HG02610 (cell line): Measurements from ENCODE around the gene PSMD6.

Experiments
- ATAC-seq: cut with Tn5 transposase; IDR thresholded peaks from one replicate; pipeline ENCODE4 v1.9.1; 2021; ENCODE audit warnings: mild to moderate bottlenecking, moderate library complexity; ENCODE audit not compliant: unreplicated experiment

Gene PSMD6

DNA sequence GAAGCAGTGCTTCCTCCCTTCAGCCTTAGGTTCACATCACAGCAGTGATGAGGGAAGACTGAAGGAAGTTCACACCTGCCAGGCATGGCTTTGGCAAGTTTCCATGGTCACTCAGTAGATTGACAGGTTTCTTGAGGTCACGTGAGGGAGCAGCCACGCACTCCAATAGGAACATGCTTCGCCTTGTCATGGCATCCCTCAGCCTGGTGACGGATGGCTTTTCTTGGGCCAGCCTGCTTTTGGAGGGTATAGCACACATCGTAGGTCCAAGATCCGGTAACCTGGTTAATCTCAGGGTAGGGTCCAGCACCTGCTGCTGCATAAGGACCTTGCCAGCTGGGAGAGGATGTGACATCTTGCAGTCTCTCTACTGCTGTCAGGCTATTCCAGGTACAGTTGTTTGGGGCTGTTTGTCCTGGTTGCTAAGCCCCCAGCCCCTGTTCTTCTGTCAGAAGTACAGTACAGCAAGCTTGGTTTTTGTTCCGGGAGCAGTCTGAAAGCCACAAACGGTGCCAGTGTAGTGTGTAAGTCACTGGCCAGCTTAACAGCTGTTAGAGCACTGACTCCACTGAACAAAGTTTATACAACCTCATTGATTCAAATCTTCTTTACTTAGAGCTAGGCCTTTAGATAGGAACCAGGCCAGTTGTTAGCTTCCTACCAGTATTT lies 42.3 kb downstream of the PSMD6 start:
- ATAC-seq, result no peak

DNA sequence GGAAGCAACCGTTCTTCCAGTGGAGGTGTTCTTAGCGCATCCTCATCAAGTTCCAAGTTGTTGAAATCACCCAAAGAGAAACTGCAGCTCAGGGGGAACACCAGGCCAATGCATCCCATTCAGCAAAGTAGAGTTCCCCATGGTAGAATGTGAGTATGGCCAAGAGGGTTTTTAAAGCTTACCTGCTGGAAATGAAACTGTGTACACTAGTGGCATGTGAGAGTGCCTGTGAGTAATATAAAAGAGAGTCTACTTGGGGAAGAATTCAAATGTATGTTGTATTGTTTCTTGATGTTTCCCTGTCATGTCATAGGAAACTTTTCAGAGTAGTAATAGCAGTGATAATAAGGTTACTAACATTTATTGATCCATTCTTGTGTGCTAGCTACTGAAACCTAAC lies 43.3 kb downstream of the PSMD6 start:
- no peak for ATAC-seq

DNA sequence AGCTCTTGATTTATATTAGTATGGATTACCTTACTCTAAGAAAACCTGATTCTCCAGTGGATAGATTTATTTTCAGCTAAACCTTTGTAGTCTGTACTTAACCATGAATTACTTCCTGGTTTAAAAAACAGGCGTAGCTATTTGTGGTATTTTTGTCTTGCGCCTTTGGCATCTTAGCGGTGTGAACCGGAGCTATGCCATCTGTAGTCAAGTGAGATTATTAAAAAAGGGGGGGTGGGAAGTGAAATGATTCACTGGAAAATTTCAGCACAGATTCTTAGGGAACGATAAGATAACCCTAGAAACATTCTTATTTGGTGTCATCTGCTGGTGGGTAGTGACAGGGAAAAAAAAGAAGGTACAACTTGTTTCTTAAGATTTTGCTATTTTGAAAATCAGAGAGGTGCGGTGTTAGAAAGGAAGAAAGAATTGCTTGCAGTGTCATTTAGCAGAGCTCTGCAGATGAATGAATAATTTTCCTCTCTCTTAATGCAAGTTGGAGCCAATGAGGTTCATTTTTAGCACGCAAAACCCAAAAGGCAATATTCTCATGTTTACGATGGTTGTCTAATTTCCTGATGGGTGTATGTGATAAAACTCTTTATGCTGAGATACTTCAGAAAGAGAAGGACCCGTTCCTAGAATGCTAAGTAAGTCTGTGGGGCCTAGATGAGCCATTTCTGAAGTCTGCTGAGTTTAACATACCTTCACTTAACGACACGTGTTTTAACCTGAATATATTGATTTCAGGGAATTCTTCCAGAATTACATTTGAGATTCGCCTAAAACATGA lies 44.0 kb downstream of the PSMD6 start:
- ATAC-seq, result no peak

DNA sequence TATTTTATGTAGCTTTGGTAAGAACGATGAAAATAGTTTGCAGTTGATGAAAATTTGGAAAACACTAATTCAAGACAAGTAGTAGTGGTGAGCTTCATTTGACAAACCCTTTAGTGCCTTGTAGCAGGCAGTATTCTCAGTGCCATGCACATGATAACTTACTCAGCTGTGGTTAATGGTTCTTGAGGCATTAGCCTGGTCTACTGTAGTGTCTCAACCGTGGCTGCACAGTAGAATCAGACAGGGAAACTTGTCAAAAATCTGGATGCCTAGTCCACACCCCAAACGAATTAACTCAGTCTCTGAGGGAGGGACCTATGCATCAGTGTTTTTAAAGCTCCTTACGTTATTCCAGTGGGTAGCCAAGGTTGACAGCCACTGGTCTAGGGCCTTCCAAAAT lies 45.4 kb downstream of the PSMD6 start:
- no peak for ATAC-seq

DNA sequence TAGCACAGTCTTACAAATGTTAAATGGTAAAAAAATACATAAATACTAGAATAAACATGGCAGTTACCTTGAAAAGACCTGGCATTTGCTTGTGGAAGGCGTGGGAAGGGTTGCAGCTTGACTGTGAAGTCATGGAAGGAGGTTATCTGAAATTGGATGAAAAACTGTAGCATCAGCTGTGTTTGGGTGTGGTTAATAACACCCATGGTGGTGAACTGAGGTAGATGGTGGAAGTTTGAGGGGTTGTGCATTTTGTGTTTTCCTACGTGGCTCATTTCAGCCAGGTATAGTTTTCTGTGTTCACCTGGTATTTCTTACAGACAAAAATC lies 46.5 kb downstream of the PSMD6 start:
- no peak for ATAC-seq

DNA sequence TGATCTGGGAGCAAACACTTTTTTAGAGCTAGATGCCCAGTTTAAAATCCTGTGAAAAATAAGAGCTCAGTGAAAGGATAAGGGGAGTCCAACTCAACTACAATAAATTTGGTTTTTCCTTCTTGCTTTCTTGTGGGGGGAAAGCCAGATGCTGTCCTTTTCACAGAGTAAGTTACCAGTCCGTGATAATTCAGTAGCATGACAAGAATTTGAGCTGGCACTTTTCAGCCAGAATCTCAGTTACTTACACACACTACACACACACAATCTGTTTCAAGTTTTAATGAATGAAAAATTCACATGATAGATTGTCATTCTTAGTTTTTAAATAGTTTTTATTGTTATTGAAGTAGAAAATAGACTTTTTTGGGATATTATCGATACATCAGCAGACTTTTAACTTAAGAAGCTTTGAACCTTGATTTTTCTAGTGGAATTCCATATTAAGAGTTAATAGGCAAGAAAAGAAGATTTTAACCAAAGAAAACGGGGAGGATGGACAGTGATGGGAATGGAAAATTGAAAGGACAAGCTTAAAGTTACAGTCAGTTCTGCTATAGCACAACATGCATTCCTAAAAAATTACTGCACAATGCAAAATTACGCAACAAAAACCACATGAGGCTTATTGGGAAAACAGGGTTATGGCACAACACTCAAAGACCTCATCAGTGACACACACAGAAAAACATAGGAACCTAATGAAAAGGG lies 47.0 kb downstream of the PSMD6 start:
- no peak for ATAC-seq

DNA sequence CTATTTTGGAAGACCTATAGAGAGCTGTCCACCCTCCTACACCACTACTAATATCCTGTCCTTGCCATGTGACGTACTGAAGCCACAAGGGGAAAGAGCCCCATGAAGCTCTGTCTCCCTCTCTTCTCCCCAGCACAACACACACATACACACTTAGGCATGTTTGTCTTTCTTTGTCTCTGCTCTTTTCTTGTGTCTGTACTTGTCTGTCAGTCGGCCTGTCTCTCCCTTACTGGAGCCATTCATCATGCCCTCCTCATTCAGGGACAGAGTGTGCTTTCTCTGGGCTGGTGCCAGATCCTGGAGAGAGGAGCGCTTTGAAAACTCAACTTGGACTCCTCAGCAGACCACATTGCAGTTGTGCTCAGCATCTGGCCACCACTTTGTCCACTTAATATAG lies 47.6 kb downstream of the PSMD6 start:
- no peak for ATAC-seq

DNA sequence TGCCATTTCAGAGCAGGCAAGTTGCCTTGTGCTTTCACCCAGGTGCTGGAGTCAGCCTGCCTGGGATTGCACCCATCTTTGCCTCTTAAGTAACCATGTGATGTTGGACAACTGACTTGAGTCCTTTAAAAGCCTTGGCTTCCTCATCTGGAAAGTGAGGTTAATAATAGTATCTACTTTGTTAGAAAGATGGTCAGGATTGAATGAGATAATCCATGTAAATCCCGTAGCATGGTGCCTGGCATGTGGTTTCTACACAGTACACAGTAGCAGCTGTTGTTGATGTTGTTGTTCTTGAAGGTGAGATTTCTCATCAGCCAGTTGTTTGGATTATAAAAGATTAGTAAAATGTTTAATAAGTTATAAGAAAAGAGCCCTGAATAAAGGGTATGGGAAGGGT lies 48.8 kb downstream of the PSMD6 start:
- ATAC-seq, result no peak

DNA sequence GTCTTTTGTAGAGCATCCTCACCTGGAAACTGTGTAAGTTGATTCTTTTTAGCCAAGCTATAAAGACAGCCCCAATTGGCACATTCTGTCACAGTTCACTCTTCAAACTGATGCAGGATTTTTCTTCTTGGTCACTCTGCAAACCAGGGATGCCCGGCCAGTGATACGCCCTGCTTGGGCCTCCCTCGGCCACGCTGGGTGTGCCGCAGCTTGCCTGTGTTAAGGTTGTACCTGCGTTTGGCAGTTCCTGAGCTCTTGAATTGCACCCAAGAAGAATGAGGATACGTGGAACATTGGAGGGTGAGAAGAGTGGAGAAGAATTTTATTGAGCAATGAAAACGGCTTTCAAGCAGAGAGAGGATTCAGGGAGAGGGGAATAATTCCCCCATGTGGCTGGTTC lies 49.9 kb downstream of the PSMD6 start:
- no peak for ATAC-seq

DNA sequence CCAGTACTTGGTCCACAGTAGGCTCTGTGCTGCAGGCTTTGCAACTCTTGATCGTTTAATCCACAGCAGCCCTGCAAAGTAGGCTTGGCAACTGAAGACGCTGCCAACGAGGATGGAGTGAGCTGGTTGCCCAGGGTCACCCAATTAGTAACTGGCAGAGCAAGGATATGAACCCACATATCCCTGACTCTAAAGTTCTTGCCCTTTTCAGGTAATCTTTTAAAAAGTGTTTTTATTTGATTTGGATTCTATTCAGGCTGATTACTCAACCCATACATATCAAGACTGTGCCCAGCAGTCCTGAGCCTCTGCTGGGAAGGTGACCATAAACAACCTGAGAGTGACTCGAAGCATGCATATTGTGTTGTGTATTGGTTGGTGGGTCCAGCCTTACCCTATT lies 50.3 kb downstream of the PSMD6 start:
- ATAC-seq, result no peak

DNA sequence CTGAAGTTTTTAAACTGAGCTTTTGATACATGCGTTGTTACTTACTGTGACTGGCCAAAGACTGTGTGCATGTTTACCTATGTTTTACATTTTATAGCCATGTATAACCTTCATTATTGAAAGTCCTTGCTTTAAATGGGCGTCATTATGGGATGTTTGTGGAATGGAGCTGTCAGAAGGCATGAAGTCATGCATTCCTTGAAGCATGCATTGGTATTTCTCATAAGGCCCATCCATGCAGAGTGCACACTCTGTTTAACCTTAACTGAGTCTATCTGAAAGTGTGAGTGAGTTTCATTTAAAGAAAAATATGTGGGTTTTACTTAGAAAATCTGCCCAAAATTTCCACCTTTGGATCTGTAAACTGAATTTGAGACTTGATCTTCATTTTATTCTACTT lies 51.1 kb downstream of the PSMD6 start:
- no peak for ATAC-seq

DNA sequence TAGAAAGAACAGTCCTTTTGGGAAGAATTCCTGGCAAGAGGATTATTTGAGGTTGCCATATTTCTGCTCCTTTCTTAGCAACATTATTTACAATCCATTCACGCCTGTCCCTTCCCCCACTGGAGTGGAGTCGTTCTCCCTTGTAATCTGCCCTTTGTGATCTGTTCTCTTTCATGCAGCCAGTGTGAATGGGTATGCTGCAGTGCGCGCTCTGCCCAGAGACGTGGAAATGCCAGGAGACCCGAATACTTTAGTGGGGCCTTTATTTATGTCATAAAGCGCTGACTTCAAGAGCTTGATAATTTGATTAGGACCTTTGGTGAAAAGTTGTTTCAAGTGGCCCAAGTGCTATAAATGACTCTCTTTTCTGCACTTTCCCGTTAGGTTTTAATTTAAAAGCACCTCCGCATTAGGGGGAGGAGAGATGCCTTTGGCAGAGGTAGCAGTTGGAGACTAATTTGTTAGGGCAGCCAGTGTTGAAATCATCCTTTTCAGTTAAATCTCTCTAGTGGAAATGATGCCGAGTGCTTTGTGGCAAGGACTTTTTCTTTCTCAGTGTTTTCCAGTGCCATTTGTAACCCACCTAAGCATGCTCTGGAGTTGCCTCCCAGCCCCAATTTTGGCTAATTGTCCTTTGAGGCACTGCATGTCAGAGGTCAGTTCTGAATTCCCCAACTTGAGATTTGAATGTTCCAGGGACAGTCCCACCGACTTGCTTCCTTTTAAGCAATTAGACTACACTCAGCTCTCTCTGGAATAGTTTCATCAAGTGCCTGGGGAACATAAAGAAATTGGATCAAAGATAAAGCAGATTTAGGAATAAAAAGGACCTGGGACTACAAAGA lies 52.4 kb downstream of the PSMD6 start:
- ATAC-seq, result peak; percentile 40

DNA sequence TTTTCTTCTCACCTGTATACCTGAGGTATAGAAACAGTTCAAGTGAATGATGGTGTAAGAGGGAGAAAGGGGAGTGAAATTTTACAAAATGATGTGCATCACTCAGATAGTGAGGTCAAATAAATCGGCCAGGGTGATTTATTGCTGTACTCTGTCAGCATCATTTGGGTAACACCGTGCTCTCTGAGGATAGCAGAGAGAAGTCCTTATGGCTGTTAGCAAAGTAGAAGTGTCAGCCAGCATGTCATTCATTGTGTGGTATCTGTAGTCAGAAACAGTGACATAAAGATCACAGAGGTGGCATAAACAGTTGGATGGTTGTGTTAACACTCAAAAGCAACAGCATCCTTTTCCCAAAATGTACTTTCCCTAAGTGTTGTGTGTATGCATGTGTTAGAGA lies 53.4 kb downstream of the PSMD6 start:
- ATAC-seq, result no peak

DNA sequence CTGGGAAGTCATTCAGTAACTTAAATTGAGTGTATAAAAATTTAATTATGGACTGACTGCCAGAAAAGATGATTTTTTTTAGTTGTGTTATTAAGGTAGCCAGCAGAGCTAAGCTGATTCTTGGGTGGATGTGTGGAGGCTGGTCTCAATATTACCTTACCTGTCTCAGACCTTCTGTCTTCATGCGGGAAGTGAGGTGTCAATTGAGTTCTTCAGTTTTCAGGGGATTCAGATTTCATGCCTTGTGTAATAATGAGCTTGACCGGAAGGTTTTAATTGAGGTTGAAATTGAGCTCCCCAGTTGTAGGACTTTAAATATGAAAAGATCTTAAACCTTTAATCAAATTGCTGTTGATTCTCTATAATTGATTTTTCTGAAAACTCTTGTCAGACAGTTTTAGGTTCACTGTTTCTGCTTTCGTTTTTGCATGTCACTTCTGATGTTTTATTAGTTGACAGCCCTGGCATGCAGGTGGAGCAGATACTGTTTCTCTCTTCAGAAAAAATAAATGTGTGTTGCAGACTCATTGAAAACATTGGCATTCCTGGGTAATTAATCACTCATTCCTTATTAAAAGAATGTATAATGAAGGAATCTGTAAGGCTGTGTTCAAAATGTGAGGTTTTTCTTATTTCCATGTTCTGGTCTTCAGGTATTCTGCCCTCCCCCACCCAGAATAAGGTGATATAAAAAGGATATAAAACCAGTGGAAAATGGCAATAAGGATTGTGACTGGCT lies 54.5 kb downstream of the PSMD6 start:
- ATAC-seq, result no peak

DNA sequence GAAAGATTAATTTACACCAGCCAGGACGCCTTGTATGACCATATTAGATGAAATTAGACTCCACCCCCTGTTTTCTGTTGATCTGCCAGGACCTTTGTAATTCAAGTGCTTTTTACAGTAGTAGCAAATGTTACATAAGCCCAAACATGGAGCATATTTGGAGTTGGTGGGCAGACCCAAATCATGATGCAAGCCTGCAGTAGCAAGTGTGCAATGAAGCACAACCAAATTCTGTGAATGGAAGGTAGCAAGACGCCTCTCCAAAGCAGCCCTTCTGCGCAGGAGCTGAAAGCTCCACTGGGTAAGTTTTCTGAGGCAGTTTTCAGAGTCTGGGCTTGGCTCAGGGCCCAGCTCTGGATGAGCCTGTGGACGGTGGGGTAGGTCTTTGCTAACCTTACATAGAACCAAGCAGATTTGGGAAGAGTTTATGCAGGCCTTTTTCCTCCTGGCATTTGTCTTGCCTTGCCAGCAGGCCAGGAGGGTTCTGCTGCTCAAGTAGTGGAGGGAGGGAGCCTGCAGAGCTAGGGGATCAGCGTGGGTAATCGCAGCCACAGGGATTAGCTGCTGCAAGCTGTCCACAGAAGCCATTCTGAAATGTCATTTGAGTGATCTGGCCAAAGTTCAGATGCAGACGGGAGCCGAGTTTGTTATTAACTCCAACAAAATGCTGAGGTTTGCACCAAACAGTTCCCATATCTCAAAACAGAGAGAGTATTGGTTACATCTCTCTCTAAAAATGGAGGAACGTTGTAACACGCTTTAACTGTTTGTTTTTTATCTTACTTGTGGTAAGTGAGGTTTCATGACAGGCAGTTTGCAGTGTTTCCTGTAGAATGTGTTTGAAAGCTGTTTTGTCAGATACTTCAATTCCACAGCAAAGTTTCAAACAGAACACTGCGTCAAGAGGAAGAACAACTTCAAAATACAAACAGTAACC lies 55.4 kb downstream of the PSMD6 start:
- no peak for ATAC-seq

DNA sequence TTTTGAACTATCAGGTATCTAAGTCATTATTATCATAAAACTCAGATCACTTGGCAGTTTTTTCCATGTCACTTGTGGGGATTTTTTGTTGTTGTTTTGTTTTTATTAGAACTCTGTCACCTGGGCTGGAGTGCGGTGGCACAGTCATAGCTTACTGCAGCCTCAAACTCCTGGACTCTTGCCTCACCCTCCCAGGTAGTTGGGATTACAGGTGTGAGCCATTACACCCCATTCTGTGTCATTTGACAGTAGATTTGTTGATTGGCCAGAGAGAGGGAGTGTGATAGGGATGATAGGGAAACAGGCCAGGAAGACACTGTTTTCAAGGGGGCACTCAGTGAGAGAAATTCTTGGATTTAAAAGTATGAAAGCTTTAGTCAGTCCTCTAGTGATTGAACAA lies 56.4 kb downstream of the PSMD6 start:
- peak; percentile 23 for ATAC-seq

DNA sequence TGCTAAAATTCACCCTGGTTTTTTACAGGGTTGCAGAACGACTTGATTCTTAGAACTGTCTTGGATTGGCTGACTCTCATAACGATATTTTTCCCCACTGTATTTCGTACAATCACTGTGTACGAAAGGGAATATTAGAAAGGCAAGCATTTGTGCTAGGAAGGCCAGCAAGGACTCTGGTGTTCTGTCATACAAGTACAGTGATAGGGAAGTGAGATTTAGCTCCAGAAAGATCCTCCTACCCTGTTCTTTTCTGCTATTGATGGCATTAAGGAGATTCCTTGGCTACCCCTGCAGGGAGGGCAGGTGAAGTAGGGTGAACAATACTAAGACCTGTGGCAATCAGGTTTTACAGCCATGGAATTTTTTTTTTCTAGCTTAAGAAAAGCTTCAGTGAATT lies 57.3 kb downstream of the PSMD6 start:
- no peak for ATAC-seq

DNA sequence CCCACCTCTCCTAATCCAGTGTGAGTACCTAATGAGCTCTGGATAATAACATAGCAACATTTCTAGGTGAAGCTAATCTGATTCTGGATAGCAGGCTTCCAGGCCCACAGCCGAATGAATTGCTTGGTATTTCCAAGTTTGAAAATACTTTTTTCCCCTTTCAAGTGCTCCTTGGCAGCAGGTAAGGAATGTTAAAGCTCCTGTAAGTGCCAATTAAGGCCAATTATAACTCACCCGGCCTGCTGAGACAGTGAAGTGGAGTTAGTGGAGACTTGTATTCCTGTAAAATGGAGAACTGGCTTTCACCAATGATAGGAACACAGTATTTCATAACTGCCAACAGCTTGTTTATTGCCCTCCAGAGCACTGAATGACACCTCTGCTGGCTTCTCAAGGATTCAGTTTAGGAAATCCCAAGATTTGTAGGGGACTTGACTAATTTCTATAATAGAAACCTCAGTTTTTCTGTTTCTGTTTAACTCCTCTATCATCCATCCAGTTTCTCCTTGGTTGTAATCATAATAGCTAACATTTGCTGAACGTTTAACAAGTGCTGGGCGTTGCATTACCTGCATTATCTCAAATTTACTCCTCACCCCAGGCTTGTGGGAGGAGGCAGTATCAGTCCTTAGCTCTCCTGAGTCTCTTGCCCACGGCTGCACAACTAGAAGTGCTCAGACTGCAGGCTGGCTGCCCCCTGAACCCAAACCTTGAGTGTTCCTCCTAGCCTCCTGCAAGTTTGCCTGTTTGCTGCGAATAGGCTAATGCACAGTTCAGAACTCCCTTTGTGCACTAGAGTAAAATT lies 58.4 kb downstream of the PSMD6 start:
- no peak for ATAC-seq

DNA sequence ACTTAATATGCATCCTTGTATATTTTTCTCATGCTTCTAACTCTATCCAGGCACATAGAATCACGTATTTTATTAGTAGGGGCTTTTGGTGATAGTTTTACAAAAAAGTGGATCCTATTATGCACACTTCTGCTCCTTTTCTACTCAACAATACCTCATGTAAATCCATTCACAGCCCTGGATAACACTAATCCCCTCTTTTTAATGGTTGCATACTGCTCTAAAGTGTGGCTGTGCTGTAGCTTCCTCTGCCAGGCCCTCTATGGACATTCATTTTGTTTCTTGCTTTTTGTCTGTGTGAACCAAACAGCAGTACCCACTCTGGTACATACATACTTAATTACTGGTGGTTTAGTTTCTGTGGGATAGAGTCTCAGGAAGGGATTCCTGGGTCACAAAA lies 59.8 kb downstream of the PSMD6 start:
- ATAC-seq, result no peak
